ENCODE results near the gene KLRC3.

- TF ChIP-seq, protein P1, sequence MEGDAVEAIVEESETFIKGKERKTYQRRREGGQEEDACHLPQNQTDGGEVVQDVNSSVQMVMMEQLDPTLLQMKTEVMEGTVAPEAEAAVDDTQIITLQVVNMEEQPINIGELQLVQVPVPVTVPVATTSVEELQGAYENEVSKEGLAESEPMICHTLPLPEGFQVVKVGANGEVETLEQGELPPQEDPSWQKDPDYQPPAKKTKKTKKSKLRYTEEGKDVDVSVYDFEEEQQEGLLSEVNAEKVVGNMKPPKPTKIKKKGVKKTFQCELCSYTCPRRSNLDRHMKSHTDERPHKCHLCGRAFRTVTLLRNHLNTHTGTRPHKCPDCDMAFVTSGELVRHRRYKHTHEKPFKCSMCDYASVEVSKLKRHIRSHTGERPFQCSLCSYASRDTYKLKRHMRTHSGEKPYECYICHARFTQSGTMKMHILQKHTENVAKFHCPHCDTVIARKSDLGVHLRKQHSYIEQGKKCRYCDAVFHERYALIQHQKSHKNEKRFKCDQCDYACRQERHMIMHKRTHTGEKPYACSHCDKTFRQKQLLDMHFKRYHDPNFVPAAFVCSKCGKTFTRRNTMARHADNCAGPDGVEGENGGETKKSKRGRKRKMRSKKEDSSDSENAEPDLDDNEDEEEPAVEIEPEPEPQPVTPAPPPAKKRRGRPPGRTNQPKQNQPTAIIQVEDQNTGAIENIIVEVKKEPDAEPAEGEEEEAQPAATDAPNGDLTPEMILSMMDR (IDR thresholded peaks at IDR 0.05; ENCODE audit: low read length), result no peak
- TF ChIP-seq EZH2 (optimal IDR thresholded peaks at IDR 0.05; ENCODE audit: low read depth, low read length) (no peak), EZH2phosphoT487 (IDR thresholded peaks at IDR 0.05; ENCODE audit: low read length) (no peak)
Measured at GRCh38 chr12:10397296-10397695, 23.1 kb downstream of the KLRC3 start.
